Cardiac muscle cell (in vitro differentiated cells and primary cell): Measurements from ENCODE around the gene SLAIN1. TPM values are rescaled to one million over a fixed set of nuclear protein-coding genes. Genes with fewer than 3 reads are reported as not detected.

Source experiments
- DNase-seq, 2 donors: peaks; one replicate each; pipeline versions ENCODE4 v3.0.0 to v3.0.0-alpha.2; 2010 to 2017; ENCODE audit warnings: low read depth in 1 of 2, low spot score in 1 of 2
- H3K27ac ChIP-seq: fragments of 200-600 bp; sonication (generic); 2 replicates; pipeline ENCODE4 v1.5.1; 2016
- H3K27me3 ChIP-seq: fragments of 200-600 bp; sonication (generic); 2 replicates; pipeline ENCODE4 v1.6.0; 2016; ENCODE audit warnings: control low read depth
- H3K36me3 ChIP-seq: fragments of 200-600 bp; sonication (generic); 2 replicates; pipeline ENCODE4 v1.5.1; 2016; ENCODE audit warnings: control low read depth
- H3K4me1 ChIP-seq: fragments of 200-600 bp; sonication (generic); 2 replicates; pipeline ENCODE4 v1.8.1; 2017; ENCODE audit warnings: low read depth, mild to moderate bottlenecking, mixed run types
- H3K4me3 ChIP-seq: fragments of 200-600 bp; sonication (generic); 2 replicates; pipeline ENCODE4 v1.5.1; 2016; ENCODE audit warnings: mild to moderate bottlenecking
- H3K9me3 ChIP-seq: fragments of 200-600 bp; sonication (generic); 2 replicates; pipeline ENCODE4 v1.5.1; 2017; ENCODE audit warnings: low read depth, mild to moderate bottlenecking, control low read depth
- polyA plus RNA-seq: library from polyadenylated mRNA; unstranded; fragments of >200 nt; fragmentation: Nextera tagmentation; extraction: Ambion mirVana; gene quantifications from 2 replicates; pipeline ENCODE4 v1.2.1, GENCODE V29; 2016
- total RNA-seq: library from RNA; depleted of rRNA; stranded (reverse); fragments of >200 nt; gene quantifications from 2 replicates; pipeline ENCODE4 v1.2.3, GENCODE V29; 2016
- TF ChIP-seq, protein P1 (sequence below): IDR thresholded peaks from 2 replicates; pipeline ENCODE4 v1.5.1; 2012; ENCODE audit warnings: low read depth, mild to moderate bottlenecking, low read length

Gene SLAIN1
- total and polyA plus RNA-seq, 2 experiments from 2014 or later: 21.2 to 21.6 TPM

DNA sequence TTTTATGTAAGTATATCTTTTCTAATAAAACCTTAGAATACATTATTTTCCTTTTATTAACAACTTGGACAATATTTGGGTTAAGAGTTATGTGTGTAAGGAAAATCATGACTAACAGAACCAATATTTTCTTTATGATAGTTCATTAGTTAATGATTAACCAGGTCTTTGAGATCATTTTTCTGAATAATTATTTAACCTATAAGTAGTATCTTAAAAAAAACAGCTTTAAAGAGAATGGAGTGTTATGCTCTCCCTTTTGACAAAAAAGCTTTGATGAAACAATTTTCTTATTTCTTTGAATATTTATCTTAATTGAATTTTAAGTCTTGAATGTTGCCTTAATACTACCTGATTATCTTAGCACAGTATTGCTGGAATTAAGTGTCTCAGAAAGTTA, 3.8 kb downstream of the SLAIN1 start:
- H3K27ac ChIP-seq: no peak overlapping the region
- H3K4me1 ChIP-seq: peaks cover 8% of the 10 kb centered on the region
- no peaks in the 10 kb centered on the region for H3K9me3 ChIP-seq
- H3K4me3 ChIP-seq: no peak overlapping the region
- H3K36me3 ChIP-seq: no peaks in the 10 kb centered on the region
- DNase-seq: no peak
- TF ChIP-seq, protein P1, sequence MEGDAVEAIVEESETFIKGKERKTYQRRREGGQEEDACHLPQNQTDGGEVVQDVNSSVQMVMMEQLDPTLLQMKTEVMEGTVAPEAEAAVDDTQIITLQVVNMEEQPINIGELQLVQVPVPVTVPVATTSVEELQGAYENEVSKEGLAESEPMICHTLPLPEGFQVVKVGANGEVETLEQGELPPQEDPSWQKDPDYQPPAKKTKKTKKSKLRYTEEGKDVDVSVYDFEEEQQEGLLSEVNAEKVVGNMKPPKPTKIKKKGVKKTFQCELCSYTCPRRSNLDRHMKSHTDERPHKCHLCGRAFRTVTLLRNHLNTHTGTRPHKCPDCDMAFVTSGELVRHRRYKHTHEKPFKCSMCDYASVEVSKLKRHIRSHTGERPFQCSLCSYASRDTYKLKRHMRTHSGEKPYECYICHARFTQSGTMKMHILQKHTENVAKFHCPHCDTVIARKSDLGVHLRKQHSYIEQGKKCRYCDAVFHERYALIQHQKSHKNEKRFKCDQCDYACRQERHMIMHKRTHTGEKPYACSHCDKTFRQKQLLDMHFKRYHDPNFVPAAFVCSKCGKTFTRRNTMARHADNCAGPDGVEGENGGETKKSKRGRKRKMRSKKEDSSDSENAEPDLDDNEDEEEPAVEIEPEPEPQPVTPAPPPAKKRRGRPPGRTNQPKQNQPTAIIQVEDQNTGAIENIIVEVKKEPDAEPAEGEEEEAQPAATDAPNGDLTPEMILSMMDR: no peak
- peaks cover 23% of the 10 kb centered on the region for H3K27me3 ChIP-seq

DNA sequence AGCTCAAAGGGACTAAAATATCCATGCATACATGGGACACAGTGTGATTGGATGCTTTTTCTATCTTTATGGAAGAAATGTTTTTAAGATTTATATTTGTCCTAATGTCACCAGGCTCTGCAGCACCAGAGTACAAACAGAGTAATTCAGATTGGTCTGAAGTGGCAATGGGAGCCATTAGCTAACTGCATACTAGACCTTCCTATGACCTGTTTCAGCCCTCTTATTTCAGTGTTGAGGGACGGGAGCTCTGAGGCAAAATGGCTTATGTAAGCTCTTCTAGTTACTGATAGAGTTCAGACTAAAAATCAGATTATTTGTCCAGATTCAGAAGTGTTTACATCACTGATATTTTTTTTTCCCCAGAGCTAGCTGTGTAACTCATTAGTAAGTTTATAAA, 4.9 kb downstream of the SLAIN1 start:
- H3K27me3 ChIP-seq: peaks cover 14% of the 10 kb centered on the region
- peaks cover 8% of the 10 kb centered on the region for H3K4me1 ChIP-seq
- no peaks in the 10 kb centered on the region for H3K9me3 ChIP-seq
- H3K36me3 ChIP-seq: no peaks in the 10 kb centered on the region
- no peak overlapping the region for H3K27ac ChIP-seq
- no peak overlapping the region for H3K4me3 ChIP-seq
- TF ChIP-seq, protein P1: no peak
- DNase-seq: no peak

DNA sequence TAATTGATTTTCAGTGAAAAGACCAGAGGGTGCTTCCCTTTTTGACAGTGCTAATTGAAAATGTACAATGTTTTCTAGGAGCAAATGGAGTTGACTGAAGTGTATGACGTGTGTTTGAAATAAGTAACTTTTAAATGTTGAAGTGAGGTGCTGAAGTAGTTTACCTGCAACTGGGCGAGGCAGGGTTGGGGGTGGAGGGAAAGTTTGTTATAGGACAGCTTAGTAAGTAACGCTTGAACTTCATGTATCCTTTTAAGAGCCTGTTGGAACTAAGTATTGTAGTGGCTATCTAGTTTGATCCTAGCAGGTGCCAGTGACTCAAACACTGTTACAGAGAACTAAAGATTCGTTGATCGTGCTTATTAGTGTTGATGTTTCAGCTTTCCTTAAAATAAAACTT, 5.9 kb downstream of the SLAIN1 start:
- H3K27ac ChIP-seq: no peak overlapping the region
- TF ChIP-seq, protein P1: no peak
- H3K9me3 ChIP-seq: no peaks in the 10 kb centered on the region
- DNase-seq: no peak
- H3K36me3 ChIP-seq: no peaks in the 10 kb centered on the region
- peaks cover 8% of the 10 kb centered on the region for H3K4me1 ChIP-seq
- H3K4me3 ChIP-seq: no peak overlapping the region
- peaks cover 14% of the 10 kb centered on the region for H3K27me3 ChIP-seq

DNA sequence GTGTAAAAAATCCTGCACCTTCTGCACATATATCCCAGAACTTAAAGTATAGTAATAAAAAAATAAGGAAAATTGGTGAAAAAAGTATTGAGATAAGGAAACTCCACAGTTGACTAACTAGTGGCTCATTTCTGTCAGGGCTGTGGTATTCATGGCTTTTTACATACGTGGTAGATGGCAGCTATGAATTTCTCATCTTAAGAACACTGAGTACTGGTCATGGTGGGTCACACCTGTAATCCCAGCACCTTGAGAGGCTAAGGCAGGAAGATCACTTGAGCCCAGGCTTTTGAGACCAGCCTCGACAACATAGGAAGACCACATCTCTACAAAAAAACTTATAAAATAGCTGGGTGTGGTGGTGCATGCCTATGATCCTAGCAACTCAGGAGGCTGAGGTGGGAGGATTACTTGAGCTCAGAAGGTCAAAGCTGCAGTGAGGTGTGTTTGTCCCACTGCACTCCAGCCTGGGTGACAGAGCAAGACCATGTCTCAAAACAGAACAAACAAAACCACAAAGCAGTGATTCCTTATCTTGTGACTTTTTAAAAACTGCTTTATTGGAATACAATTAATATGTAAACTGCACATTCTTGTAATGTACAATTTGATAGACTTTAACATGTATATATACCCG, 16.8 kb downstream of the SLAIN1 start:
- Histone ChIP-seq H3K27ac (no peak overlapping the region), H3K4me3 (no peak overlapping the region), H3K4me1 (no peaks in the 10 kb centered on the region), H3K36me3 (no peaks in the 10 kb centered on the region), H3K27me3 (no peaks in the 10 kb centered on the region), H3K9me3 (no peaks in the 10 kb centered on the region)
- DNase-seq: no peak
- TF ChIP-seq, protein P1: no peak

DNA sequence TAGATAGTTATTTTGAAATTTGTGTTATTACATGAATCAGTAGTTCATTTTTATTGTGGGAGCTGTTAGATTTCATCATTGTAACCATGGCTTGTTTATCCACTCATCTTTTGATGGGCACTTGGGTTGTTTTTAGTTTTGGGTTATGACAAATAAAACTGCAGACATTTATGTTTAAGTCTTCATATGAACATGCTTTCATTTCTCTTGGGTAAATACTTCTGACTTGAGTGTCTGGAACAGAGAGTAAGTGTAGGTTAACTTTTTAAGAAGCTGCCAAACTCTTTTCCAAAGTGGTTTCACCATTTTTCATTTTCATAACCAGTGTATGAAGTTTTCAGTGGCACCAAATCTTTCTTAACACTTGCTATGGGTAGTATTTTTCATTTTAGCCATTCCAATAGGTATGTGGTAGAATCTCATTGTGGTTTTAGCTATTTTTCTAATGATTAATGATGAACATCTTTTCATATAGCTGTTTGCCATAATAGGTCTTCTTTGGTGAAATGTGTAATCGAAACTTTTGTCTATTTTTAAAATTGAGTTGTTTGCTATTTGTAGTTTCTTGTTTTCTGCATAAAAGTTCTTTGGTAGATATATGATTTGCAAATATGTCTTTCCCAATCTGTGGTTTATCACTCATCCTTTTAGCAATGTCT, 17.9 kb downstream of the SLAIN1 start:
- no peaks in the 10 kb centered on the region for H3K4me1 ChIP-seq
- no peak overlapping the region for H3K4me3 ChIP-seq
- no peaks in the 10 kb centered on the region for H3K27me3 ChIP-seq
- H3K36me3 ChIP-seq: no peaks in the 10 kb centered on the region
- TF ChIP-seq, protein P1: no peak
- H3K9me3 ChIP-seq: no peaks in the 10 kb centered on the region
- no peak for DNase-seq
- H3K27ac ChIP-seq: no peak overlapping the region
